HepG2 (cell line): ENCODE data around the gene NCOA5.

Source experiments
- CBFB ChIP-seq: sonication (generic); formaldehyde crosslinking; IDR thresholded peaks from 2 replicates; pipeline ENCODE4 v1.4.0; 2020; ENCODE audit warnings: missing genetic modification reagents
- CTCF ChIP-seq: sonication (generic); formaldehyde crosslinking; IDR thresholded peaks from 2 replicates; pipeline ENCODE4 v1.5.0; 2020; ENCODE audit warnings: mild to moderate bottlenecking, missing genetic modification reagents, moderate library complexity
- E2F1 ChIP-seq: sonication (generic); formaldehyde crosslinking; IDR thresholded peaks from 2 replicates; pipeline ENCODE4 v1.5.0; 2020; ENCODE audit warnings: missing genetic modification reagents
- EP300 ChIP-seq, 3 experiments: sonication (generic) in 1 of 3; formaldehyde crosslinking in 1 of 3; IDR thresholded peaks; 2 replicates each; pipeline versions ENCODE4 v1.5.1 to v1.6.1; 2011 to 2020; ENCODE audit warnings: low read depth in 2 of 3, low read length in 2 of 3, borderline replicate concordance in 1 of 3, improper control_type of control experiment in 1 of 3, mild to moderate bottlenecking in 1 of 3, missing genetic modification reagents in 1 of 3, moderate library complexity in 1 of 3
- KAT2B ChIP-seq: fragments of 150-350 bp; IDR thresholded peaks from 2 replicates; pipeline ENCODE4 v1.6.1; 2014; ENCODE audit warnings: low read depth, low read length, borderline replicate concordance
- SNRNP70 ChIP-seq: fragments of 200-400 bp; formaldehyde crosslinking; IDR thresholded peaks from 2 replicates; pipeline ENCODE4 v1.6.1; 2017; ENCODE audit warnings: mild to moderate bottlenecking, low read depth, low read length, moderate library complexity
- SUZ12 ChIP-seq: fragments of 150-350 bp; IDR thresholded peaks from 2 replicates; pipeline ENCODE4 v1.6.1; 2014; ENCODE audit warnings: low read depth, low read length
- ZNF138 ChIP-seq: sonication (generic); formaldehyde crosslinking; IDR thresholded peaks from 2 replicates; pipeline ENCODE4 v1.5.0; 2020; ENCODE audit warnings: mild to moderate bottlenecking, low read depth, missing genetic modification reagents
- ZNF44 ChIP-seq: sonication (generic); formaldehyde crosslinking; IDR thresholded peaks from 2 replicates; pipeline ENCODE4 v1.5.1; 2020; ENCODE audit warnings: mild to moderate bottlenecking, missing genetic modification reagents
- ZNF558 ChIP-seq: sonication (generic); formaldehyde crosslinking; IDR thresholded peaks from 2 replicates; pipeline ENCODE4 v1.9.0; 2022; ENCODE audit warnings: mild to moderate bottlenecking, missing genetic modification reagents, borderline replicate concordance
- TF ChIP-seq, protein P1 (sequence below): sonication (generic); formaldehyde crosslinking; IDR thresholded peaks from 2 replicates; pipeline ENCODE4 v1.8.0; 2022; ENCODE audit warnings: missing genetic modification reagents, mild to moderate bottlenecking, inconsistent platforms, borderline replicate concordance
- TF ChIP-seq, protein P2 (sequence below): sonication (generic); formaldehyde crosslinking; IDR thresholded peaks from 2 replicates; pipeline ENCODE4 v1.9.0; 2021; ENCODE audit warnings: missing genetic modification reagents, borderline replicate concordance
- TF ChIP-seq, protein P3 (sequence below), 2 experiments: IDR thresholded peaks; 2 replicates each; pipeline ENCODE4 v1.6.1; 2011 to 2012; ENCODE audit warnings: low read length in 2 of 2, borderline replicate concordance in 1 of 2, low read depth in 1 of 2, mild to moderate bottlenecking in 1 of 2, moderate library complexity in 1 of 2
- TF ChIP-seq, protein P4 (sequence below): sonication (generic); formaldehyde crosslinking; IDR thresholded peaks from 2 replicates; pipeline ENCODE4 v1.4.0; 2020; ENCODE audit warnings: missing genetic modification reagents

DNA sequence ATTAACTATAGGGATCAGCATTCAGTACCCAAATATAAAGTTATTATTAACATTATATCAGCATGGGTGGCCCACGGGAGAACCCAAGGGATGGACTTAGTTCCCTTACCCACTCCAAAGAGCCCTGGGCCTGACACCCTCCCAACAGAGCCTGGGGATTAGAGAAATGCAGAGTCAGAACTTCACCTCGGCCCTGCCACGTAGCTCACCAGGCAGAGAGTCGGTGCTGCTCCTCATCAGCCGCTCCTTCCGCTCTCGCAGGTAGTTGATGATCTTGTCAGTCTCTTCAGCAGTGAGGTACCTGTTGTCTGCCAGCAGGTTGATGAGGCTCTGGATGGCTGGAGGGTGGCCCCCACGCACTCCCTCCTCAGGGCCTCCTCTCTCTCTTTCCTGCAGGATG, 26.6 kb downstream of the NCOA5 start:
- TF ChIP-seq CTCF = no peak
- TF ChIP-seq, protein P1, sequence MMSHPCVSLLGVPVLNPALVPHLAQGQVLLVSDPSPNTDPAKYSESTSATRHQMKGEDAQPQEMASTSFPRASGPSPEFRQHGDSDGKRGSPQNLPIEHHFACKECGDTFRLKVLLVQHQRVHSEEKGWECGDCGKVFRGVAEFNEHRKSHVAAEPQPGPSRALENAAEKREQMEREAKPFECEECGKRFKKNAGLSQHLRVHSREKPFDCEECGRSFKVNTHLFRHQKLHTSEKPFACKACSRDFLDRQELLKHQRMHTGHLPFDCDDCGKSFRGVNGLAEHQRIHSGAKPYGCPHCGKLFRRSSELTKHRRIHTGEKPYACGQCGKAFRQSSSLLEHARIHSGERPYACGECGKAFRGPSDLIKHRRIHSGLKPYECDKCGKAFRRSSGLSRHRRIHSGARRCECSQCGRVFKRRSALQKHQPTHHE = no peak
- no peak for TF ChIP-seq SNRNP70
- TF ChIP-seq EP300 (IDR thresholded peaks at IDR 0.05; ENCODE audit: low read depth in 2 of 2, low read length in 2 of 2) = no peak
- TF ChIP-seq EP300 (CRISPR knock-in tag; IDR thresholded peaks at IDR 0.05; ENCODE audit: borderline replicate concordance) = no peak
- TF ChIP-seq ZNF44 (CRISPR knock-in tag) = no peak
- no peak for TF ChIP-seq ZNF558 (CRISPR knock-in tag)
- TF ChIP-seq, protein P2, sequence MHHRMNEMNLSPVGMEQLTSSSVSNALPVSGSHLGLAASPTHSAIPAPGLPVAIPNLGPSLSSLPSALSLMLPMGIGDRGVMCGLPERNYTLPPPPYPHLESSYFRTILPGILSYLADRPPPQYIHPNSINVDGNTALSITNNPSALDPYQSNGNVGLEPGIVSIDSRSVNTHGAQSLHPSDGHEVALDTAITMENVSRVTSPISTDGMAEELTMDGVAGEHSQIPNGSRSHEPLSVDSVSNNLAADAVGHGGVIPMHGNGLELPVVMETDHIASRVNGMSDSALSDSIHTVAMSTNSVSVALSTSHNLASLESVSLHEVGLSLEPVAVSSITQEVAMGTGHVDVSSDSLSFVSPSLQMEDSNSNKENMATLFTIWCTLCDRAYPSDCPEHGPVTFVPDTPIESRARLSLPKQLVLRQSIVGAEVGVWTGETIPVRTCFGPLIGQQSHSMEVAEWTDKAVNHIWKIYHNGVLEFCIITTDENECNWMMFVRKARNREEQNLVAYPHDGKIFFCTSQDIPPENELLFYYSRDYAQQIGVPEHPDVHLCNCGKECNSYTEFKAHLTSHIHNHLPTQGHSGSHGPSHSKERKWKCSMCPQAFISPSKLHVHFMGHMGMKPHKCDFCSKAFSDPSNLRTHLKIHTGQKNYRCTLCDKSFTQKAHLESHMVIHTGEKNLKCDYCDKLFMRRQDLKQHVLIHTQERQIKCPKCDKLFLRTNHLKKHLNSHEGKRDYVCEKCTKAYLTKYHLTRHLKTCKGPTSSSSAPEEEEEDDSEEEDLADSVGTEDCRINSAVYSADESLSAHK (CRISPR knock-in tag) = no peak
- TF ChIP-seq, protein P3, sequence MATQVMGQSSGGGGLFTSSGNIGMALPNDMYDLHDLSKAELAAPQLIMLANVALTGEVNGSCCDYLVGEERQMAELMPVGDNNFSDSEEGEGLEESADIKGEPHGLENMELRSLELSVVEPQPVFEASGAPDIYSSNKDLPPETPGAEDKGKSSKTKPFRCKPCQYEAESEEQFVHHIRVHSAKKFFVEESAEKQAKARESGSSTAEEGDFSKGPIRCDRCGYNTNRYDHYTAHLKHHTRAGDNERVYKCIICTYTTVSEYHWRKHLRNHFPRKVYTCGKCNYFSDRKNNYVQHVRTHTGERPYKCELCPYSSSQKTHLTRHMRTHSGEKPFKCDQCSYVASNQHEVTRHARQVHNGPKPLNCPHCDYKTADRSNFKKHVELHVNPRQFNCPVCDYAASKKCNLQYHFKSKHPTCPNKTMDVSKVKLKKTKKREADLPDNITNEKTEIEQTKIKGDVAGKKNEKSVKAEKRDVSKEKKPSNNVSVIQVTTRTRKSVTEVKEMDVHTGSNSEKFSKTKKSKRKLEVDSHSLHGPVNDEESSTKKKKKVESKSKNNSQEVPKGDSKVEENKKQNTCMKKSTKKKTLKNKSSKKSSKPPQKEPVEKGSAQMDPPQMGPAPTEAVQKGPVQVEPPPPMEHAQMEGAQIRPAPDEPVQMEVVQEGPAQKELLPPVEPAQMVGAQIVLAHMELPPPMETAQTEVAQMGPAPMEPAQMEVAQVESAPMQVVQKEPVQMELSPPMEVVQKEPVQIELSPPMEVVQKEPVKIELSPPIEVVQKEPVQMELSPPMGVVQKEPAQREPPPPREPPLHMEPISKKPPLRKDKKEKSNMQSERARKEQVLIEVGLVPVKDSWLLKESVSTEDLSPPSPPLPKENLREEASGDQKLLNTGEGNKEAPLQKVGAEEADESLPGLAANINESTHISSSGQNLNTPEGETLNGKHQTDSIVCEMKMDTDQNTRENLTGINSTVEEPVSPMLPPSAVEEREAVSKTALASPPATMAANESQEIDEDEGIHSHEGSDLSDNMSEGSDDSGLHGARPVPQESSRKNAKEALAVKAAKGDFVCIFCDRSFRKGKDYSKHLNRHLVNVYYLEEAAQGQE (IDR thresholded peaks at IDR 0.05; ENCODE audit: borderline replicate concordance in 1 of 2, low read depth in 1 of 2, low read length in 2 of 2) = no peak
- no peak for TF ChIP-seq SUZ12
- TF ChIP-seq ZNF138 (CRISPR knock-in tag) = no peak
- no peak for TF ChIP-seq E2F1
- TF ChIP-seq, protein P4, sequence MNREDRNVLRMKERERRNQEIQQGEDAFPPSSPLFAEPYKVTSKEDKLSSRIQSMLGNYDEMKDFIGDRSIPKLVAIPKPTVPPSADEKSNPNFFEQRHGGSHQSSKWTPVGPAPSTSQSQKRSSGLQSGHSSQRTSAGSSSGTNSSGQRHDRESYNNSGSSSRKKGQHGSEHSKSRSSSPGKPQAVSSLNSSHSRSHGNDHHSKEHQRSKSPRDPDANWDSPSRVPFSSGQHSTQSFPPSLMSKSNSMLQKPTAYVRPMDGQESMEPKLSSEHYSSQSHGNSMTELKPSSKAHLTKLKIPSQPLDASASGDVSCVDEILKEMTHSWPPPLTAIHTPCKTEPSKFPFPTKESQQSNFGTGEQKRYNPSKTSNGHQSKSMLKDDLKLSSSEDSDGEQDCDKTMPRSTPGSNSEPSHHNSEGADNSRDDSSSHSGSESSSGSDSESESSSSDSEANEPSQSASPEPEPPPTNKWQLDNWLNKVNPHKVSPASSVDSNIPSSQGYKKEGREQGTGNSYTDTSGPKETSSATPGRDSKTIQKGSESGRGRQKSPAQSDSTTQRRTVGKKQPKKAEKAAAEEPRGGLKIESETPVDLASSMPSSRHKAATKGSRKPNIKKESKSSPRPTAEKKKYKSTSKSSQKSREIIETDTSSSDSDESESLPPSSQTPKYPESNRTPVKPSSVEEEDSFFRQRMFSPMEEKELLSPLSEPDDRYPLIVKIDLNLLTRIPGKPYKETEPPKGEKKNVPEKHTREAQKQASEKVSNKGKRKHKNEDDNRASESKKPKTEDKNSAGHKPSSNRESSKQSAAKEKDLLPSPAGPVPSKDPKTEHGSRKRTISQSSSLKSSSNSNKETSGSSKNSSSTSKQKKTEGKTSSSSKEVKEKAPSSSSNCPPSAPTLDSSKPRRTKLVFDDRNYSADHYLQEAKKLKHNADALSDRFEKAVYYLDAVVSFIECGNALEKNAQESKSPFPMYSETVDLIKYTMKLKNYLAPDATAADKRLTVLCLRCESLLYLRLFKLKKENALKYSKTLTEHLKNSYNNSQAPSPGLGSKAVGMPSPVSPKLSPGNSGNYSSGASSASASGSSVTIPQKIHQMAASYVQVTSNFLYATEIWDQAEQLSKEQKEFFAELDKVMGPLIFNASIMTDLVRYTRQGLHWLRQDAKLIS = no peak
- no peak for TF ChIP-seq KAT2B
- no peak for TF ChIP-seq CBFB
